ENCODE results near the gene CDH3. TPM values are rescaled to one million over a fixed set of nuclear protein-coding genes. Genes with fewer than 3 reads are reported as not detected.

The CDH3 gene
- total and polyA plus RNA-seq, 2 experiments from 2014 or later: 78.0 to 210 TPM

DNA sequence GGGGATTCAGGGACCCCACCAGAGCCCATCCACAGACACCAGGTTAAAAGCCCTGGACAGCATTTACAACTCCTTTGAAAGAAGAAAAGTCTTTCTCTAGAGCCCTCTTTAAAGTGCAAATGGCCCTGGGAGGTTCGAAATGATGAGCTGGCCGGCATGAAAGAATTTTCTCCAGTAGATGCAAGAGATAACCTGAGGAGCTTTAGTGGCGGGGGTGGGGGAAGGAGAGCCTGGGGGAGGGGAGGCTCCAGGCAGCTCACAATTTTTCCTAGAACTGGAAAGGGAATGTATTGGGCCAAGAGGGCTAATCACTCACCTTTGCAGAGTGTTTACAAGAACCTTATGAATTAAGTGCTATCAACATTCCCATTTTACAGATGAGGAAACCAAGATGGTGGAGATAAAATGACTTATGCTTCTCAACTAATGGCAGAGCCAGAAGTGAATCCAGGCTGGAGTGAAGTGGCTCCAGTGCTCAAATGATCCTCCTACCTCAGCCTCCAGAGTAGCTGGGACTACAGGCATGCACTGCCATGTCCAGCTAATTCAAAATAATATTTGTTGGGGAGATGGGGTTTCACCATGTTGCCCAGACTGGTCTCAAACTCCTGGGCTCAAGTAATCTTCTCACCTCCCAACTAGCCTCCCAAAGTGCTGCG is 87.8 kb downstream of the CDH3 start:
- Mint-ChIP-seq H3K27me3 (ENCODE audit: insufficient read depth, low read depth, poor library complexity) (peaks cover 6% of the 10 kb centered on the region), H3K36me3 (ENCODE audit: low read depth) (no peaks in the 10 kb centered on the region; the same call in 2 of the 3 replicates), H3K9me3 (no peaks in the 10 kb centered on the region; the same call in 2 of the 3 replicates), H3K4me1 (peaks cover 25% of the 10 kb centered on the region), H3K4me3 (peak overlapping the region; percentile 24; the same call in 1 of the 3 replicates), H3K27ac (peak overlapping the region; percentile 64; the same call in 1 of the 2 replicates)
- Histone ChIP-seq H3K27me3 (ENCODE audit: insufficient read depth) (no peaks in the 10 kb centered on the region), H3K9me2 (ENCODE audit: insufficient read depth) (no peaks in the 10 kb centered on the region), H3K79me2 (replicated peaks; ENCODE audit: insufficient read depth) (peaks cover 3% of the 10 kb centered on the region; the same call in 1 of the 2 replicates), H3K4me3 (peak overlapping the region; percentile 29; the same call in 1 of the 2 replicates), H3K4me1 (ENCODE audit: insufficient read depth) (peaks cover 22% of the 10 kb centered on the region), H2AFZ (no peak overlapping the region), H4K20me1 (replicated peaks; ENCODE audit: insufficient read depth) (no peaks in the 10 kb centered on the region), H3K27ac (ENCODE audit: low read depth) (peak overlapping the region; percentile 89), H3K36me3 (ENCODE audit: insufficient read depth) (no peaks in the 10 kb centered on the region), H3K4me2 (peak overlapping the region; percentile 68), H3F3A (replicated peaks; ENCODE audit: low read depth) (peaks cover 10% of the 10 kb centered on the region)
- TF ChIP-seq, protein P1, sequence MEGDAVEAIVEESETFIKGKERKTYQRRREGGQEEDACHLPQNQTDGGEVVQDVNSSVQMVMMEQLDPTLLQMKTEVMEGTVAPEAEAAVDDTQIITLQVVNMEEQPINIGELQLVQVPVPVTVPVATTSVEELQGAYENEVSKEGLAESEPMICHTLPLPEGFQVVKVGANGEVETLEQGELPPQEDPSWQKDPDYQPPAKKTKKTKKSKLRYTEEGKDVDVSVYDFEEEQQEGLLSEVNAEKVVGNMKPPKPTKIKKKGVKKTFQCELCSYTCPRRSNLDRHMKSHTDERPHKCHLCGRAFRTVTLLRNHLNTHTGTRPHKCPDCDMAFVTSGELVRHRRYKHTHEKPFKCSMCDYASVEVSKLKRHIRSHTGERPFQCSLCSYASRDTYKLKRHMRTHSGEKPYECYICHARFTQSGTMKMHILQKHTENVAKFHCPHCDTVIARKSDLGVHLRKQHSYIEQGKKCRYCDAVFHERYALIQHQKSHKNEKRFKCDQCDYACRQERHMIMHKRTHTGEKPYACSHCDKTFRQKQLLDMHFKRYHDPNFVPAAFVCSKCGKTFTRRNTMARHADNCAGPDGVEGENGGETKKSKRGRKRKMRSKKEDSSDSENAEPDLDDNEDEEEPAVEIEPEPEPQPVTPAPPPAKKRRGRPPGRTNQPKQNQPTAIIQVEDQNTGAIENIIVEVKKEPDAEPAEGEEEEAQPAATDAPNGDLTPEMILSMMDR (conservative IDR thresholded peaks at IDR 0.05; ENCODE audit: low read depth in 2 of 2): no peak
- no peak for TF ChIP-seq EZH2 (IDR thresholded peaks at IDR 0.05; ENCODE audit: low read depth, unreplicated experiment)
- no peak for TF ChIP-seq CREB1 (CRISPR knock-in tag; IDR thresholded peaks at IDR 0.05; ENCODE audit: low read depth)
- TF ChIP-seq JUNB (IDR thresholded peaks at IDR 0.05; ENCODE audit: unreplicated experiment): no peak
- TF ChIP-seq, protein P2, sequence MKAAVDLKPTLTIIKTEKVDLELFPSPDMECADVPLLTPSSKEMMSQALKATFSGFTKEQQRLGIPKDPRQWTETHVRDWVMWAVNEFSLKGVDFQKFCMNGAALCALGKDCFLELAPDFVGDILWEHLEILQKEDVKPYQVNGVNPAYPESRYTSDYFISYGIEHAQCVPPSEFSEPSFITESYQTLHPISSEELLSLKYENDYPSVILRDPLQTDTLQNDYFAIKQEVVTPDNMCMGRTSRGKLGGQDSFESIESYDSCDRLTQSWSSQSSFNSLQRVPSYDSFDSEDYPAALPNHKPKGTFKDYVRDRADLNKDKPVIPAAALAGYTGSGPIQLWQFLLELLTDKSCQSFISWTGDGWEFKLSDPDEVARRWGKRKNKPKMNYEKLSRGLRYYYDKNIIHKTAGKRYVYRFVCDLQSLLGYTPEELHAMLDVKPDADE (IDR thresholded peaks at IDR 0.05): no peak
- TF ChIP-seq ZNF114 (CRISPR knock-in tag; IDR thresholded peaks at IDR 0.05): no peak
- TF ChIP-seq, protein P3, sequence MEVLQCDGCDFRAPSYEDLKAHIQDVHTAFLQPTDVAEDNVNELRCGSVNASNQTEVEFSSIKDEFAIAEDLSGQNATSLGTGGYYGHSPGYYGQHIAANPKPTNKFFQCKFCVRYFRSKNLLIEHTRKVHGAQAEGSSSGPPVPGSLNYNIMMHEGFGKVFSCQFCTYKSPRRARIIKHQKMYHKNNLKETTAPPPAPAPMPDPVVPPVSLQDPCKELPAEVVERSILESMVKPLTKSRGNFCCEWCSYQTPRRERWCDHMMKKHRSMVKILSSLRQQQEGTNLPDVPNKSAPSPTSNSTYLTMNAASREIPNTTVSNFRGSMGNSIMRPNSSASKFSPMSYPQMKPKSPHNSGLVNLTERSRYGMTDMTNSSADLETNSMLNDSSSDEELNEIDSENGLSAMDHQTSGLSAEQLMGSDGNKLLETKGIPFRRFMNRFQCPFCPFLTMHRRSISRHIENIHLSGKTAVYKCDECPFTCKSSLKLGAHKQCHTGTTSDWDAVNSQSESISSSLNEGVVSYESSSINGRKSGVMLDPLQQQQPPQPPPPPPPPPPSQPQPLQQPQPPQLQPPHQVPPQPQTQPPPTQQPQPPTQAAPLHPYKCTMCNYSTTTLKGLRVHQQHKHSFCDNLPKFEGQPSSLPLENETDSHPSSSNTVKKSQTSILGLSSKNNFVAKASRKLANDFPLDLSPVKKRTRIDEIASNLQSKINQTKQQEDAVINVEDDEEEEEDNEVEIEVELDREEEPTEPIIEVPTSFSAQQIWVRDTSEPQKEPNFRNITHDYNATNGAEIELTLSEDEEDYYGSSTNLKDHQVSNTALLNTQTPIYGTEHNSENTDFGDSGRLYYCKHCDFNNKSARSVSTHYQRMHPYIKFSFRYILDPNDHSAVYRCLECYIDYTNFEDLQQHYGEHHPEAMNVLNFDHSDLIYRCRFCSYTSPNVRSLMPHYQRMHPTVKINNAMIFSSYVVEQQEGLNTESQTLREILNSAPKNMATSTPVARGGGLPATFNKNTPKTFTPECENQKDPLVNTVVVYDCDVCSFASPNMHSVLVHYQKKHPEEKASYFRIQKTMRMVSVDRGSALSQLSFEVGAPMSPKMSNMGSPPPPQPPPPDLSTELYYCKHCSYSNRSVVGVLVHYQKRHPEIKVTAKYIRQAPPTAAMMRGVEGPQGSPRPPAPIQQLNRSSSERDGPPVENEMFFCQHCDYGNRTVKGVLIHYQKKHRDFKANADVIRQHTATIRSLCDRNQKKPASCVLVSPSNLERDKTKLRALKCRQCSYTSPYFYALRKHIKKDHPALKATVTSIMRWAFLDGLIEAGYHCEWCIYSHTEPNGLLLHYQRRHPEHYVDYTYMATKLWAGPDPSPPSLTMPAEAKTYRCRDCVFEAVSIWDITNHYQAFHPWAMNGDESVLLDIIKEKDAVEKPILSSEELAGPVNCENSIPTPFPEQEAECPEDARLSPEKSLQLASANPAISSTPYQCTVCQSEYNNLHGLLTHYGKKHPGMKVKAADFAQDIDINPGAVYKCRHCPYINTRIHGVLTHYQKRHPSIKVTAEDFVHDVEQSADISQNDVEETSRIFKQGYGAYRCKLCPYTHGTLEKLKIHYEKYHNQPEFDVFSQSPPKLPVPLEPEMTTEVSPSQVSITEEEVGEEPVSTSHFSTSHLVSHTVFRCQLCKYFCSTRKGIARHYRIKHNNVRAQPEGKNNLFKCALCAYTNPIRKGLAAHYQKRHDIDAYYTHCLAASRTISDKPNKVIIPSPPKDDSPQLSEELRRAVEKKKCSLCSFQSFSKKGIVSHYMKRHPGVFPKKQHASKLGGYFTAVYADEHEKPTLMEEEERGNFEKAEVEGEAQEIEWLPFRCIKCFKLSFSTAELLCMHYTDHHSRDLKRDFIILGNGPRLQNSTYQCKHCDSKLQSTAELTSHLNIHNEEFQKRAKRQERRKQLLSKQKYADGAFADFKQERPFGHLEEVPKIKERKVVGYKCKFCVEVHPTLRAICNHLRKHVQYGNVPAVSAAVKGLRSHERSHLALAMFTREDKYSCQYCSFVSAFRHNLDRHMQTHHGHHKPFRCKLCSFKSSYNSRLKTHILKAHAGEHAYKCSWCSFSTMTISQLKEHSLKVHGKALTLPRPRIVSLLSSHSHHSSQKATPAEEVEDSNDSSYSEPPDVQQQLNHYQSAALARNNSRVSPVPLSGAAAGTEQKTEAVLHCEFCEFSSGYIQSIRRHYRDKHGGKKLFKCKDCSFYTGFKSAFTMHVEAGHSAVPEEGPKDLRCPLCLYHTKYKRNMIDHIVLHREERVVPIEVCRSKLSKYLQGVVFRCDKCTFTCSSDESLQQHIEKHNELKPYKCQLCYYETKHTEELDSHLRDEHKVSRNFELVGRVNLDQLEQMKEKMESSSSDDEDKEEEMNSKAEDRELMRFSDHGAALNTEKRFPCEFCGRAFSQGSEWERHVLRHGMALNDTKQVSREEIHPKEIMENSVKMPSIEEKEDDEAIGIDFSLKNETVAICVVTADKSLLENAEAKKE (CRISPR knock-in tag; IDR thresholded peaks at IDR 0.05): no peak
- no peak for TF ChIP-seq NANOG (IDR thresholded peaks at IDR 0.05; ENCODE audit: borderline replicate concordance)
- no peak for TF ChIP-seq STAT1 (IDR thresholded peaks at IDR 0.05; ENCODE audit: unreplicated experiment)
- TF ChIP-seq EZH2phosphoT487 (IDR thresholded peaks at IDR 0.05; ENCODE audit: unreplicated experiment): no peak
- no peak for TF ChIP-seq ZNF331 (CRISPR knock-in tag; IDR thresholded peaks at IDR 0.05; ENCODE audit: low read depth)
- TF ChIP-seq, protein P4, sequence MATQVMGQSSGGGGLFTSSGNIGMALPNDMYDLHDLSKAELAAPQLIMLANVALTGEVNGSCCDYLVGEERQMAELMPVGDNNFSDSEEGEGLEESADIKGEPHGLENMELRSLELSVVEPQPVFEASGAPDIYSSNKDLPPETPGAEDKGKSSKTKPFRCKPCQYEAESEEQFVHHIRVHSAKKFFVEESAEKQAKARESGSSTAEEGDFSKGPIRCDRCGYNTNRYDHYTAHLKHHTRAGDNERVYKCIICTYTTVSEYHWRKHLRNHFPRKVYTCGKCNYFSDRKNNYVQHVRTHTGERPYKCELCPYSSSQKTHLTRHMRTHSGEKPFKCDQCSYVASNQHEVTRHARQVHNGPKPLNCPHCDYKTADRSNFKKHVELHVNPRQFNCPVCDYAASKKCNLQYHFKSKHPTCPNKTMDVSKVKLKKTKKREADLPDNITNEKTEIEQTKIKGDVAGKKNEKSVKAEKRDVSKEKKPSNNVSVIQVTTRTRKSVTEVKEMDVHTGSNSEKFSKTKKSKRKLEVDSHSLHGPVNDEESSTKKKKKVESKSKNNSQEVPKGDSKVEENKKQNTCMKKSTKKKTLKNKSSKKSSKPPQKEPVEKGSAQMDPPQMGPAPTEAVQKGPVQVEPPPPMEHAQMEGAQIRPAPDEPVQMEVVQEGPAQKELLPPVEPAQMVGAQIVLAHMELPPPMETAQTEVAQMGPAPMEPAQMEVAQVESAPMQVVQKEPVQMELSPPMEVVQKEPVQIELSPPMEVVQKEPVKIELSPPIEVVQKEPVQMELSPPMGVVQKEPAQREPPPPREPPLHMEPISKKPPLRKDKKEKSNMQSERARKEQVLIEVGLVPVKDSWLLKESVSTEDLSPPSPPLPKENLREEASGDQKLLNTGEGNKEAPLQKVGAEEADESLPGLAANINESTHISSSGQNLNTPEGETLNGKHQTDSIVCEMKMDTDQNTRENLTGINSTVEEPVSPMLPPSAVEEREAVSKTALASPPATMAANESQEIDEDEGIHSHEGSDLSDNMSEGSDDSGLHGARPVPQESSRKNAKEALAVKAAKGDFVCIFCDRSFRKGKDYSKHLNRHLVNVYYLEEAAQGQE (IDR thresholded peaks at IDR 0.05; ENCODE audit: unreplicated experiment): no peak
- no peak for TF ChIP-seq POLR2AphosphoS5 (IDR thresholded peaks at IDR 0.05; ENCODE audit: low read depth)
- ATAC-seq: peak; percentile 1; the same call in 2 of the 3 replicates
- peak; percentile 50 for DNase-seq (ENCODE audit: low spot score)

Data from GM23338 (cell line).